ENCODE results near the gene TRAPPC10. TPM values are rescaled to one million over a fixed set of nuclear protein-coding genes. Genes with fewer than 3 reads are reported as not detected.
"Not testable (repeated sequence)": the region's sequence is repeated elsewhere in the genome, so short reads cannot be mapped to it uniquely, and the experiment has no call there.

Gene TRAPPC10
- total RNA-seq, 1 donor from 2014 or later, result 20.0 TPM

- not testable (repeated sequence) for H3K4me3 ChIP-seq (ENCODE audit: low read depth, low read length); DNase-seq (ENCODE audit: low read depth)
Measured at GRCh38 chr21:44139787-44140551, 127.9 kb downstream of the TRAPPC10 start.

GRCh38 chr21:44140552-44140932 lies 128.4 kb downstream of the TRAPPC10 start:
- DNase-seq (ENCODE audit: low read depth); H3K4me3 ChIP-seq (ENCODE audit: low read depth, low read length): not testable (repeated sequence)

GRCh38 chr21:44142470-44142869 lies 130.4 kb downstream of the TRAPPC10 start:
- not testable (repeated sequence) for H3K4me3 ChIP-seq (ENCODE audit: low read depth, low read length); DNase-seq (ENCODE audit: low read depth)

- H3K4me3 ChIP-seq (ENCODE audit: low read depth, low read length); DNase-seq (ENCODE audit: low read depth): not testable (repeated sequence)
Measured at GRCh38 chr21:44143380-44143779, 131.3 kb downstream of the TRAPPC10 start.

GRCh38 chr21:44143996-44144395 lies 131.9 kb downstream of the TRAPPC10 start:
- DNase-seq (ENCODE audit: low read depth); H3K4me3 ChIP-seq (ENCODE audit: low read depth, low read length): not testable (repeated sequence)

GRCh38 chr21:44144784-44145602 lies 132.9 kb downstream of the TRAPPC10 start:
- not testable (repeated sequence) for H3K4me3 ChIP-seq (ENCODE audit: low read depth, low read length); DNase-seq (ENCODE audit: low read depth)

GRCh38 chr21:44145616-44146015 lies 133.5 kb downstream of the TRAPPC10 start:
- DNase-seq (ENCODE audit: low read depth); H3K4me3 ChIP-seq (ENCODE audit: low read depth, low read length): not testable (repeated sequence)

GRCh38 chr21:44147108-44147507 lies 135.0 kb downstream of the TRAPPC10 start:
- not testable (repeated sequence) for H3K4me3 ChIP-seq (ENCODE audit: low read depth, low read length); DNase-seq (ENCODE audit: low read depth)

GRCh38 chr21:44150255-44150654 lies 138.1 kb downstream of the TRAPPC10 start:
- DNase-seq (ENCODE audit: low read depth); H3K4me3 ChIP-seq (ENCODE audit: low read depth, low read length): not testable (repeated sequence)

- not testable (repeated sequence) for H3K4me3 ChIP-seq (ENCODE audit: low read depth, low read length); DNase-seq (ENCODE audit: low read depth)
Measured at GRCh38 chr21:44153214-44153888, 141.2 kb downstream of the TRAPPC10 start.

GRCh38 chr21:44153889-44154228 lies 141.8 kb downstream of the TRAPPC10 start:
- not testable (repeated sequence) for H3K4me3 ChIP-seq (ENCODE audit: low read depth, low read length)

GRCh38 chr21:44154816-44155230 lies 142.7 kb downstream of the TRAPPC10 start:
- not testable (repeated sequence) for DNase-seq (ENCODE audit: low read depth)

More at GRCh38 chr21:44153889-44154228, 141.8 kb downstream of the TRAPPC10 start:
- not testable (repeated sequence) for DNase-seq (ENCODE audit: low read depth)

GRCh38 chr21:44155231-44155993 lies 143.3 kb downstream of the TRAPPC10 start:
- not testable (repeated sequence) for DNase-seq (ENCODE audit: low read depth); H3K4me3 ChIP-seq (ENCODE audit: low read depth, low read length)

More at GRCh38 chr21:44154816-44155230, 142.7 kb downstream of the TRAPPC10 start:
- H3K4me3 ChIP-seq (ENCODE audit: low read depth, low read length), result not testable (repeated sequence)

GRCh38 chr21:44155994-44156380 lies 143.9 kb downstream of the TRAPPC10 start:
- DNase-seq (ENCODE audit: low read depth); H3K4me3 ChIP-seq (ENCODE audit: low read depth, low read length): not testable (repeated sequence)

Other genes starting within 250 kb of the TRAPPC10 start
- 11.0 and 20.1 TPM in 2 replicates for gene CSTB, start 236.0 kb upstream of the TRAPPC10 start, total RNA-seq
- gene RRP1, start 222.7 kb upstream of the TRAPPC10 start, total RNA-seq, result 26.1 and 40.4 TPM in 2 replicates
- gene AGPAT3, start 147.1 kb upstream of the TRAPPC10 start, total RNA-seq, result 39.1 and 53.4 TPM in 2 replicates
- 5.0 and 6.6 TPM in 2 replicates for gene PWP2, start 95.1 kb downstream of the TRAPPC10 start, total RNA-seq
- 5.0 and 5.9 TPM in 2 replicates for gene GATD3, start 121.4 kb downstream of the TRAPPC10 start, total RNA-seq
- gene ICOSLG, start 228.6 kb downstream of the TRAPPC10 start, total RNA-seq, result 0.29 and 2.7 TPM in 2 replicates
- not detected in 2 replicates for gene DNMT3L, start 249.6 kb downstream of the TRAPPC10 start, total RNA-seq